H1 (cell line): ENCODE results near the gene KIAA0513.

ENCODE experiments used
- CEBPB ChIP-seq: IDR thresholded peaks from 2 replicates; pipeline ENCODE4 v1.6.1; 2012; ENCODE audit warnings: low read depth, low read length
- EZH2 ChIP-seq: fragments of 200-600 bp; sonication (generic); IDR thresholded peaks from 2 replicates; pipeline ENCODE4 v1.7.1; 2012; ENCODE audit warnings: low read depth, mild to moderate bottlenecking, moderate library complexity, low read length, inconsistent platforms; ENCODE audit not compliant: severe bottlenecking
- FOSL1 ChIP-seq: IDR thresholded peaks from 2 replicates; pipeline ENCODE4 v1.6.1; 2011; ENCODE audit warnings: mild to moderate bottlenecking, low read depth, low read length, moderate library complexity; ENCODE audit not compliant: insufficient read depth
- HDAC2 ChIP-seq, 2 experiments: fragments of 300-600 bp in 1 of 2; sonication (generic) in 1 of 2; IDR thresholded peaks; 2 replicates each; pipeline ENCODE4 v1.6.1; 2011 to 2012; ENCODE audit warnings: low read depth in 2 of 2, low read length in 2 of 2, mild to moderate bottlenecking in 2 of 2, moderate library complexity in 2 of 2, borderline replicate concordance in 1 of 2, inconsistent platforms in 1 of 2
- POLR2A ChIP-seq, 2 experiments: IDR thresholded peaks; 1 replicate in 1 of 2; 2 replicates in 1 of 2; pipeline ENCODE4 v1.6.1; 2011; ENCODE audit warnings: low read depth in 2 of 2, low read length in 2 of 2, mild to moderate bottlenecking in 2 of 2; ENCODE audit errors: control extremely low read depth in 1 of 2
- POLR2AphosphoS5 ChIP-seq: IDR thresholded peaks from 2 replicates; pipeline ENCODE4 v1.6.1; 2011; ENCODE audit warnings: low read depth, low read length
- RFX5 ChIP-seq: IDR thresholded peaks from 2 replicates; pipeline ENCODE4 v1.6.1; 2011; ENCODE audit warnings: low read depth, low read length, improper control_type of control experiment, borderline replicate concordance
- RNF2 ChIP-seq: fragments of 200-900, 300-1000 bp; sonication (generic); IDR thresholded peaks from 2 replicates; pipeline ENCODE4 v1.7.1; 2016; ENCODE audit warnings: borderline replicate concordance, low read depth, mild to moderate bottlenecking, antibody characterized with exemption, low read length; ENCODE audit not compliant: poor library complexity, severe bottlenecking; ENCODE audit errors: missing control alignments
- SUZ12 ChIP-seq: fragments of 200-600 bp; sonication (generic); IDR thresholded peaks from 2 replicates; pipeline ENCODE4 v1.6.1; 2012; ENCODE audit warnings: mild to moderate bottlenecking, inconsistent platforms, low read length, moderate library complexity, mixed read lengths
- TEAD4 ChIP-seq: IDR thresholded peaks from 2 replicates; pipeline ENCODE4 v1.6.1; 2012; ENCODE audit warnings: low read depth, low read length, inconsistent platforms, mixed read lengths
- TF ChIP-seq, protein P1 (sequence below): IDR thresholded peaks from 2 replicates; pipeline ENCODE4 v1.6.1; 2011; ENCODE audit warnings: low read depth, mild to moderate bottlenecking, low read length; ENCODE audit not compliant: insufficient read depth
- TF ChIP-seq, protein P2 (sequence below), 3 experiments: IDR thresholded peaks; 1 replicate in 2 of 3; 2 replicates in 1 of 3; pipeline versions ENCODE4 v1.5.1 to v1.6.1; 2011; ENCODE audit warnings: low read length in 3 of 3, mild to moderate bottlenecking in 3 of 3, inconsistent platforms in 2 of 3, low read depth in 1 of 3, moderate library complexity in 1 of 3; ENCODE audit not compliant: insufficient read depth in 1 of 3; ENCODE audit errors: control extremely low read depth in 1 of 3

DNA sequence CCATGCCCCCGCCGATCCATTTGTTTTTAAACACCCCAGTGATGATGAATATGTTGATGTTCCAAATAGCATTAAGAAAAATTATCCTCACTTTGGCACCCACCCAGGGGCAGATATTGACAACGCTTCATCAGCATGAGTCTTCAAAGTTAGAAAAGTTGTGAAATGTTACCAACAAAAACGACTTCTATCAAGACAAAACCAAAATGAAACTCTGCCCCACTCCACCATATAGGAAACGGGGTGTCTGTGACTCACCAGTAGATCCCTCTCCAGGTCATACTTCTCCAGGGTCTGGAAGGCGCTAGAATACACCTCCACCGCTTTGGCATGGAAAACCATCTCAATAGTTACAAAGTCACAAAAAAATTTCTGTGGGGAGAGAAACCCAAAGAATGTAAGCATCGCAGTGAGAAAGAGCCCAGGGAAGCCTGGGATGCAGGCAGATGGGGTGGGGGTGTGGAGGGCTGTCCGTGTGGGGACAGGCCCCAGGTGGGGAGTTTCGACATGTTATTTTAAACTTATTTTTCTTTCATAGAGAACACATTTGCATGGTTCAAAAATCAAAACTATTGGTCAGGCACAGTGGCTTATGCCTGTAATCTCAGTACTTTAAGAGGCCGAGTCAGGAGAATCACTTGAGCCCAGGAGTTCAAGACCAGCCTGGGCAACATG, 74.5 kb downstream of the KIAA0513 start:
- TF ChIP-seq HDAC2 (IDR thresholded peaks at IDR 0.05; ENCODE audit: borderline replicate concordance in 1 of 2, low read depth in 2 of 2, low read length in 2 of 2) (no peak), CEBPB (no peak), POLR2A (IDR thresholded peaks at IDR 0.05; ENCODE audit: control extremely low read depth in 1 of 2, low read depth in 2 of 2, low read length in 2 of 2) (no peak), POLR2AphosphoS5 (no peak), RNF2 (no peak), EZH2 (no peak), TEAD4 (no peak), RFX5 (no peak), SUZ12 (no peak), FOSL1 (no peak)
- TF ChIP-seq, protein P1, sequence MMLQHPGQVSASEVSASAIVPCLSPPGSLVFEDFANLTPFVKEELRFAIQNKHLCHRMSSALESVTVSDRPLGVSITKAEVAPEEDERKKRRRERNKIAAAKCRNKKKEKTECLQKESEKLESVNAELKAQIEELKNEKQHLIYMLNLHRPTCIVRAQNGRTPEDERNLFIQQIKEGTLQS, result no peak
- TF ChIP-seq, protein P2, sequence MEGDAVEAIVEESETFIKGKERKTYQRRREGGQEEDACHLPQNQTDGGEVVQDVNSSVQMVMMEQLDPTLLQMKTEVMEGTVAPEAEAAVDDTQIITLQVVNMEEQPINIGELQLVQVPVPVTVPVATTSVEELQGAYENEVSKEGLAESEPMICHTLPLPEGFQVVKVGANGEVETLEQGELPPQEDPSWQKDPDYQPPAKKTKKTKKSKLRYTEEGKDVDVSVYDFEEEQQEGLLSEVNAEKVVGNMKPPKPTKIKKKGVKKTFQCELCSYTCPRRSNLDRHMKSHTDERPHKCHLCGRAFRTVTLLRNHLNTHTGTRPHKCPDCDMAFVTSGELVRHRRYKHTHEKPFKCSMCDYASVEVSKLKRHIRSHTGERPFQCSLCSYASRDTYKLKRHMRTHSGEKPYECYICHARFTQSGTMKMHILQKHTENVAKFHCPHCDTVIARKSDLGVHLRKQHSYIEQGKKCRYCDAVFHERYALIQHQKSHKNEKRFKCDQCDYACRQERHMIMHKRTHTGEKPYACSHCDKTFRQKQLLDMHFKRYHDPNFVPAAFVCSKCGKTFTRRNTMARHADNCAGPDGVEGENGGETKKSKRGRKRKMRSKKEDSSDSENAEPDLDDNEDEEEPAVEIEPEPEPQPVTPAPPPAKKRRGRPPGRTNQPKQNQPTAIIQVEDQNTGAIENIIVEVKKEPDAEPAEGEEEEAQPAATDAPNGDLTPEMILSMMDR (IDR thresholded peaks at IDR 0.05; ENCODE audit: control extremely low read depth in 1 of 3, insufficient read depth in 1 of 3, low read depth in 1 of 3, low read length in 3 of 3), result no peak
